Adipocyte (in vitro differentiated cells): ENCODE measurements around the gene SRGAP3.

ENCODE experiments used
- DNase-seq: peaks from one replicate; pipeline ENCODE4 v3.0.0-alpha.2; 2015; ENCODE audit warnings: low read depth
- H3K27me3 ChIP-seq: replicated peaks from 2 replicates; pipeline ENCODE4 v1.7.0; 2013; ENCODE audit warnings: mild to moderate bottlenecking, low read length, moderate library complexity; ENCODE audit not compliant: control insufficient read depth, insufficient read depth
- H3K36me3 ChIP-seq: 2 replicates; pipeline ENCODE4 v1.7.0; 2013; ENCODE audit warnings: low read length, mild to moderate bottlenecking, moderate library complexity; ENCODE audit not compliant: control insufficient read depth, insufficient read depth, severe bottlenecking
- H3K4me1 ChIP-seq: 2 replicates; pipeline ENCODE4 v1.7.0; 2013; ENCODE audit warnings: mild to moderate bottlenecking, low read length, moderate library complexity; ENCODE audit not compliant: control insufficient read depth, insufficient read depth
- H3K4me3 ChIP-seq: 2 replicates; pipeline ENCODE4 v1.7.0; 2013; ENCODE audit warnings: mild to moderate bottlenecking, low read length, moderate library complexity
- H3K9ac ChIP-seq: 2 replicates; pipeline ENCODE4 v1.7.0; 2013; ENCODE audit warnings: mild to moderate bottlenecking, low read length, moderate library complexity
- H3K9me3 ChIP-seq: 2 replicates; pipeline ENCODE4 v1.7.0; 2013; ENCODE audit warnings: mild to moderate bottlenecking, low read length, moderate library complexity; ENCODE audit not compliant: control insufficient read depth

SRGAP3 gene

GRCh38 chr3:9035961-9036360 is 213.5 kb downstream of the SRGAP3 start:
- Histone ChIP-seq H3K4me1 (peaks cover 16% of the 10 kb centered on the region), H3K36me3 (no peaks in the 10 kb centered on the region), H3K9me3 (no peaks in the 10 kb centered on the region), H3K4me3 (no peak overlapping the region), H3K9ac (no peak overlapping the region), H3K27me3 (no peaks in the 10 kb centered on the region)
- DNase-seq = no peak

GRCh38 chr3:9035473-9035872 is 214.0 kb downstream of the SRGAP3 start:
- no peaks in the 10 kb centered on the region for H3K9me3 ChIP-seq
- H3K4me1 ChIP-seq = peaks cover 16% of the 10 kb centered on the region
- no peaks in the 10 kb centered on the region for H3K27me3 ChIP-seq
- no peak for DNase-seq
- no peak overlapping the region for H3K4me3 ChIP-seq
- no peak overlapping the region for H3K9ac ChIP-seq
- H3K36me3 ChIP-seq = no peaks in the 10 kb centered on the region

GRCh38 chr3:9033867-9034266 is 215.6 kb downstream of the SRGAP3 start:
- Histone ChIP-seq H3K9me3 (no peaks in the 10 kb centered on the region), H3K36me3 (no peaks in the 10 kb centered on the region), H3K4me3 (no peak overlapping the region), H3K27me3 (no peaks in the 10 kb centered on the region), H3K9ac (no peak overlapping the region), H3K4me1 (peaks cover 16% of the 10 kb centered on the region)
- DNase-seq = no peak

- no peak overlapping the region for H3K4me3 ChIP-seq
- no peaks in the 10 kb centered on the region for H3K27me3 ChIP-seq
- no peak overlapping the region for H3K9ac ChIP-seq
- H3K36me3 ChIP-seq = no peaks in the 10 kb centered on the region
- H3K9me3 ChIP-seq = no peaks in the 10 kb centered on the region
- H3K4me1 ChIP-seq = peaks cover 27% of the 10 kb centered on the region
- no peak for DNase-seq
Observed at GRCh38 chr3:9032231-9032777, 217.1 kb downstream of the SRGAP3 start.

- Histone ChIP-seq H3K36me3 (no peaks in the 10 kb centered on the region), H3K9ac (no peak overlapping the region), H3K9me3 (no peaks in the 10 kb centered on the region), H3K27me3 (no peaks in the 10 kb centered on the region), H3K4me1 (peaks cover 16% of the 10 kb centered on the region), H3K4me3 (no peak overlapping the region)
- no peak for DNase-seq
Observed at GRCh38 chr3:9030034-9030433, 219.4 kb downstream of the SRGAP3 start.

GRCh38 chr3:9028134-9028533 is 221.3 kb downstream of the SRGAP3 start:
- Histone ChIP-seq H3K36me3 (no peaks in the 10 kb centered on the region), H3K9me3 (no peaks in the 10 kb centered on the region), H3K9ac (no peak overlapping the region), H3K4me1 (peaks cover 26% of the 10 kb centered on the region), H3K27me3 (no peaks in the 10 kb centered on the region), H3K4me3 (peak overlapping the region; percentile 20)
- DNase-seq = peak; percentile 73

- Histone ChIP-seq H3K9me3 (no peaks in the 10 kb centered on the region), H3K36me3 (no peaks in the 10 kb centered on the region), H3K4me1 (peaks cover 33% of the 10 kb centered on the region), H3K4me3 (no peak overlapping the region), H3K9ac (no peak overlapping the region), H3K27me3 (no peaks in the 10 kb centered on the region)
- no peak for DNase-seq
Observed at GRCh38 chr3:9026320-9027045, 223.0 kb downstream of the SRGAP3 start.

GRCh38 chr3:9024341-9024740 is 225.1 kb downstream of the SRGAP3 start:
- H3K4me1 ChIP-seq = peaks cover 33% of the 10 kb centered on the region
- no peak overlapping the region for H3K9ac ChIP-seq
- H3K27me3 ChIP-seq = no peaks in the 10 kb centered on the region
- no peak overlapping the region for H3K4me3 ChIP-seq
- DNase-seq = no peak
- H3K36me3 ChIP-seq = no peaks in the 10 kb centered on the region
- H3K9me3 ChIP-seq = no peaks in the 10 kb centered on the region

GRCh38 chr3:9023226-9023590 is 226.2 kb downstream of the SRGAP3 start:
- H3K4me3 ChIP-seq = no peak overlapping the region
- no peak overlapping the region for H3K9ac ChIP-seq
- H3K4me1 ChIP-seq = peaks cover 27% of the 10 kb centered on the region
- no peak for DNase-seq
- no peaks in the 10 kb centered on the region for H3K27me3 ChIP-seq
- no peaks in the 10 kb centered on the region for H3K9me3 ChIP-seq
- no peaks in the 10 kb centered on the region for H3K36me3 ChIP-seq

GRCh38 chr3:9022305-9023225 is 226.9 kb downstream of the SRGAP3 start:
- no peaks in the 10 kb centered on the region for H3K27me3 ChIP-seq
- H3K4me3 ChIP-seq = no peak overlapping the region
- DNase-seq = no peak
- no peaks in the 10 kb centered on the region for H3K9me3 ChIP-seq
- no peaks in the 10 kb centered on the region for H3K36me3 ChIP-seq
- H3K4me1 ChIP-seq = peaks cover 20% of the 10 kb centered on the region
- no peak overlapping the region for H3K9ac ChIP-seq

GRCh38 chr3:9021271-9022009 is 228.0 kb downstream of the SRGAP3 start:
- Histone ChIP-seq H3K27me3 (no peaks in the 10 kb centered on the region), H3K4me1 (peaks cover 17% of the 10 kb centered on the region), H3K4me3 (no peak overlapping the region), H3K36me3 (no peaks in the 10 kb centered on the region), H3K9me3 (no peaks in the 10 kb centered on the region), H3K9ac (no peak overlapping the region)
- no peak for DNase-seq
